HepG2 (cell line): ENCODE data around the gene TP73. TPM values are rescaled to one million over a fixed set of nuclear protein-coding genes. Genes with fewer than 3 reads are reported as not detected.

Experiments used
- ARHGAP35 ChIP-seq: sonication (generic); formaldehyde crosslinking; IDR thresholded peaks from 2 replicates; pipeline ENCODE4 v1.9.0; 2022; ENCODE audit warnings: mild to moderate bottlenecking, inconsistent platforms, moderate library complexity, missing genetic modification reagents, borderline replicate concordance
- FIP1L1 ChIP-seq: fragments of 200-400 bp; formaldehyde crosslinking; IDR thresholded peaks from 2 replicates; pipeline ENCODE4 v1.6.1; 2018; ENCODE audit warnings: low read depth, mild to moderate bottlenecking, low read length, moderate library complexity, borderline replicate concordance; ENCODE audit not compliant: insufficient read depth
- NFIC ChIP-seq: IDR thresholded peaks from 2 replicates; pipeline ENCODE4 v1.6.1; 2012; ENCODE audit warnings: mild to moderate bottlenecking, low read length, inconsistent platforms
- RAD21 ChIP-seq: fragments of 450-650 bp; formaldehyde crosslinking; IDR thresholded peaks from 2 replicates; pipeline ENCODE4 v1.5.0; 2020; ENCODE audit warnings: mild to moderate bottlenecking
- SOX13 ChIP-seq, 3 experiments: fragments of 450-650 bp in 1 of 3; sonication (generic) in 1 of 3; formaldehyde crosslinking in 1 of 3; IDR thresholded peaks in 2 of 3; conservative IDR thresholded peaks in 1 of 3; 2 replicates each; pipeline versions ENCODE4 v1.5.0 to v1.6.1; 2016 to 2020; ENCODE audit warnings: antibody characterized with exemption in 1 of 3, mild to moderate bottlenecking in 1 of 3, missing compliant biosample characterization in 1 of 3, missing genetic modification reagents in 1 of 3, moderate library complexity in 1 of 3
- ZBTB42 ChIP-seq: sonication (generic); formaldehyde crosslinking; IDR thresholded peaks from 2 replicates; pipeline ENCODE4 v1.5.0; 2020; ENCODE audit warnings: mild to moderate bottlenecking, missing genetic modification reagents
- ZFP62 ChIP-seq: sonication (generic); formaldehyde crosslinking; IDR thresholded peaks from 2 replicates; pipeline ENCODE4 v1.4.0; 2020; ENCODE audit warnings: missing genetic modification reagents
- ZNF18 ChIP-seq: sonication (generic); formaldehyde crosslinking; IDR thresholded peaks from 2 replicates; pipeline ENCODE4 v1.8.0; 2022; ENCODE audit warnings: mild to moderate bottlenecking, missing genetic modification reagents; ENCODE audit not compliant: insufficient replicate concordance
- ZNF44 ChIP-seq: sonication (generic); formaldehyde crosslinking; IDR thresholded peaks from 2 replicates; pipeline ENCODE4 v1.5.1; 2020; ENCODE audit warnings: mild to moderate bottlenecking, missing genetic modification reagents
- ZNF510 ChIP-seq: sonication (generic); formaldehyde crosslinking; IDR thresholded peaks from 2 replicates; pipeline ENCODE4 v1.4.0; 2020; ENCODE audit warnings: low read depth, mild to moderate bottlenecking, missing genetic modification reagents
- ZNF639 ChIP-seq: conservative IDR thresholded peaks from 2 replicates; pipeline ENCODE4 v1.6.1; 2018; ENCODE audit warnings: missing genetic modification reagents
- ZNF788 ChIP-seq: sonication (generic); formaldehyde crosslinking; IDR thresholded peaks from 2 replicates; pipeline ENCODE4 v1.5.0; 2020; ENCODE audit warnings: mild to moderate bottlenecking, missing genetic modification reagents, borderline replicate concordance
- polyA plus RNA-seq, 8 experiments: library from polyadenylated mRNA; depleted of rRNA in 3 of 8; stranded (reverse) in 7 of 8; unstranded in 1 of 8; fragments of >200 nt; fragmentation: Illumina TruSeq in 4 of 8; extraction: Trizol in 4 of 8; gene quantifications; 2 replicates each; pipeline versions ENCODE4 v1.2.1 to v1.2.3, GENCODE V29; 2011 to 2016; ENCODE audit warnings: low read depth in 4 of 8, missing spikeins in 1 of 8, mixed read lengths in 1 of 8; ENCODE audit not compliant: insufficient read depth in 1 of 8
- total RNA-seq, 5 experiments: library from RNA; depleted of rRNA; stranded (reverse); fragments of >200 nt; fragmentation: Illumina TruSeq; extraction: Trizol; gene quantifications; 2 replicates each; pipeline ENCODE4 v1.2.3, GENCODE V29; 2016; ENCODE audit warnings: low read depth in 1 of 5
- TF ChIP-seq, protein P1 (sequence below), 2 experiments: IDR thresholded peaks; 2 replicates each; pipeline ENCODE4 v1.6.1; 2011 to 2012; ENCODE audit warnings: low read length in 2 of 2, borderline replicate concordance in 1 of 2, low read depth in 1 of 2, mild to moderate bottlenecking in 1 of 2, moderate library complexity in 1 of 2
- TF ChIP-seq, protein P2 (sequence below): sonication (generic); formaldehyde crosslinking; IDR thresholded peaks from 2 replicates; pipeline ENCODE4 v1.8.0; 2022; ENCODE audit warnings: mild to moderate bottlenecking, missing genetic modification reagents, moderate library complexity
- TF ChIP-seq, protein P3 (sequence below): sonication (generic); formaldehyde crosslinking; IDR thresholded peaks from 2 replicates; pipeline ENCODE4 v1.8.1; 2023; ENCODE audit warnings: mild to moderate bottlenecking, missing genetic modification reagents
- TF ChIP-seq, protein P4 (sequence below): sonication (generic); formaldehyde crosslinking; IDR thresholded peaks from 2 replicates; pipeline ENCODE4 v1.4.0; 2020; ENCODE audit warnings: missing genetic modification reagents

Gene TP73
- total and polyA plus RNA-seq, 2 of the 13 experiments (the other 11 are each of a cell fraction or from before 2014, with no cell fraction given): 0.49 to 1.1 TPM

- TF ChIP-seq, protein P1, sequence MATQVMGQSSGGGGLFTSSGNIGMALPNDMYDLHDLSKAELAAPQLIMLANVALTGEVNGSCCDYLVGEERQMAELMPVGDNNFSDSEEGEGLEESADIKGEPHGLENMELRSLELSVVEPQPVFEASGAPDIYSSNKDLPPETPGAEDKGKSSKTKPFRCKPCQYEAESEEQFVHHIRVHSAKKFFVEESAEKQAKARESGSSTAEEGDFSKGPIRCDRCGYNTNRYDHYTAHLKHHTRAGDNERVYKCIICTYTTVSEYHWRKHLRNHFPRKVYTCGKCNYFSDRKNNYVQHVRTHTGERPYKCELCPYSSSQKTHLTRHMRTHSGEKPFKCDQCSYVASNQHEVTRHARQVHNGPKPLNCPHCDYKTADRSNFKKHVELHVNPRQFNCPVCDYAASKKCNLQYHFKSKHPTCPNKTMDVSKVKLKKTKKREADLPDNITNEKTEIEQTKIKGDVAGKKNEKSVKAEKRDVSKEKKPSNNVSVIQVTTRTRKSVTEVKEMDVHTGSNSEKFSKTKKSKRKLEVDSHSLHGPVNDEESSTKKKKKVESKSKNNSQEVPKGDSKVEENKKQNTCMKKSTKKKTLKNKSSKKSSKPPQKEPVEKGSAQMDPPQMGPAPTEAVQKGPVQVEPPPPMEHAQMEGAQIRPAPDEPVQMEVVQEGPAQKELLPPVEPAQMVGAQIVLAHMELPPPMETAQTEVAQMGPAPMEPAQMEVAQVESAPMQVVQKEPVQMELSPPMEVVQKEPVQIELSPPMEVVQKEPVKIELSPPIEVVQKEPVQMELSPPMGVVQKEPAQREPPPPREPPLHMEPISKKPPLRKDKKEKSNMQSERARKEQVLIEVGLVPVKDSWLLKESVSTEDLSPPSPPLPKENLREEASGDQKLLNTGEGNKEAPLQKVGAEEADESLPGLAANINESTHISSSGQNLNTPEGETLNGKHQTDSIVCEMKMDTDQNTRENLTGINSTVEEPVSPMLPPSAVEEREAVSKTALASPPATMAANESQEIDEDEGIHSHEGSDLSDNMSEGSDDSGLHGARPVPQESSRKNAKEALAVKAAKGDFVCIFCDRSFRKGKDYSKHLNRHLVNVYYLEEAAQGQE (IDR thresholded peaks at IDR 0.05; ENCODE audit: borderline replicate concordance in 1 of 2, low read depth in 1 of 2, low read length in 2 of 2): no peak
- TF ChIP-seq ZNF788 (CRISPR knock-in tag): peak; percentile 67; the same call in 1 of the 2 replicates
- TF ChIP-seq ZFP62 (CRISPR knock-in tag): no peak
- TF ChIP-seq, protein P2, sequence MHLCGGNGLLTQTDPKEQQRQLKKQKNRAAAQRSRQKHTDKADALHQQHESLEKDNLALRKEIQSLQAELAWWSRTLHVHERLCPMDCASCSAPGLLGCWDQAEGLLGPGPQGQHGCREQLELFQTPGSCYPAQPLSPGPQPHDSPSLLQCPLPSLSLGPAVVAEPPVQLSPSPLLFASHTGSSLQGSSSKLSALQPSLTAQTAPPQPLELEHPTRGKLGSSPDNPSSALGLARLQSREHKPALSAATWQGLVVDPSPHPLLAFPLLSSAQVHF: no peak
- no peak for TF ChIP-seq ZNF510 (CRISPR knock-in tag)
- TF ChIP-seq, protein P3, sequence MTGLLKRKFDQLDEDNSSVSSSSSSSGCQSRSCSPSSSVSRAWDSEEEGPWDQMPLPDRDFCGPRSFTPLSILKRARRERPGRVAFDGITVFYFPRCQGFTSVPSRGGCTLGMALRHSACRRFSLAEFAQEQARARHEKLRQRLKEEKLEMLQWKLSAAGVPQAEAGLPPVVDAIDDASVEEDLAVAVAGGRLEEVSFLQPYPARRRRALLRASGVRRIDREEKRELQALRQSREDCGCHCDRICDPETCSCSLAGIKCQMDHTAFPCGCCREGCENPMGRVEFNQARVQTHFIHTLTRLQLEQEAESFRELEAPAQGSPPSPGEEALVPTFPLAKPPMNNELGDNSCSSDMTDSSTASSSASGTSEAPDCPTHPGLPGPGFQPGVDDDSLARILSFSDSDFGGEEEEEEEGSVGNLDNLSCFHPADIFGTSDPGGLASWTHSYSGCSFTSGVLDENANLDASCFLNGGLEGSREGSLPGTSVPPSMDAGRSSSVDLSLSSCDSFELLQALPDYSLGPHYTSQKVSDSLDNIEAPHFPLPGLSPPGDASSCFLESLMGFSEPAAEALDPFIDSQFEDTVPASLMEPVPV (CRISPR knock-in tag): peak; percentile 77; the same call in 1 of the 2 replicates
- no peak for TF ChIP-seq RAD21
- TF ChIP-seq NFIC: no peak
- 0 out of 2 replicates have a peak, but pooled peaks have one; percentile 53 for TF ChIP-seq ZBTB42 (CRISPR knock-in tag)
- TF ChIP-seq, protein P4, sequence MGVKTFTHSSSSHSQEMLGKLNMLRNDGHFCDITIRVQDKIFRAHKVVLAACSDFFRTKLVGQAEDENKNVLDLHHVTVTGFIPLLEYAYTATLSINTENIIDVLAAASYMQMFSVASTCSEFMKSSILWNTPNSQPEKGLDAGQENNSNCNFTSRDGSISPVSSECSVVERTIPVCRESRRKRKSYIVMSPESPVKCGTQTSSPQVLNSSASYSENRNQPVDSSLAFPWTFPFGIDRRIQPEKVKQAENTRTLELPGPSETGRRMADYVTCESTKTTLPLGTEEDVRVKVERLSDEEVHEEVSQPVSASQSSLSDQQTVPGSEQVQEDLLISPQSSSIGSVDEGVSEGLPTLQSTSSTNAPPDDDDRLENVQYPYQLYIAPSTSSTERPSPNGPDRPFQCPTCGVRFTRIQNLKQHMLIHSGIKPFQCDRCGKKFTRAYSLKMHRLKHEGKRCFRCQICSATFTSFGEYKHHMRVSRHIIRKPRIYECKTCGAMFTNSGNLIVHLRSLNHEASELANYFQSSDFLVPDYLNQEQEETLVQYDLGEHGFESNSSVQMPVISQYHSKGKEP (CRISPR knock-in tag): no peak
- TF ChIP-seq SOX13 (IDR thresholded peaks at IDR 0.05): no peak
- peak in 1 of 2 experiments; percentile 62; a peak in 2 of 4 replicates for TF ChIP-seq SOX13 (CRISPR knock-in tag; conservative IDR thresholded peaks at IDR 0.05 in 1 of 2, IDR thresholded peaks at IDR 0.05 in 1 of 2)
- TF ChIP-seq ZNF44 (CRISPR knock-in tag): no peak; the same call in 1 of the 2 replicates
- peak; percentile 2; the same call in 1 of the 2 replicates for TF ChIP-seq ZNF639 (CRISPR knock-in tag)
- peak; percentile 76; the same call in 1 of the 2 replicates for TF ChIP-seq ARHGAP35 (CRISPR knock-in tag)
- no peak for TF ChIP-seq ZNF18 (CRISPR knock-in tag)
- no peak for TF ChIP-seq FIP1L1
Measured at GRCh38 chr1:3625151-3625907, 27.0 kb upstream of the TP73 start (continued).
